B cell (primary cell): ENCODE measurements around the gene RAI14. TPM values are rescaled to one million over a fixed set of nuclear protein-coding genes. Genes with fewer than 3 reads are reported as not detected.
A peak's percentile ranks its signal among the peaks of the same experiment; 100 is the strongest.

ENCODE experiments used
- ATAC-seq: fragments of 200-7000 bp; cut with Tn5 transposase; one replicate; pipeline ENCODE4 v1.10.0; 2021; ENCODE audit warnings: low read depth, mild to moderate bottlenecking, moderate number of reproducible peaks, moderate library complexity
- CTCF ChIA-PET: fragments of 350-600 bp; sonication (Branson Sonifier 250); formaldehyde crosslinking; loops from one replicate; lab custom pipeline; 2021; ENCODE audit warnings: antibody characterized with exemption, inconsistent platforms; lab: Charles Lee
- POLR2A ChIA-PET: fragments of 350-600 bp; sonication (Branson Sonifier 250); formaldehyde crosslinking; loops from one replicate; lab custom pipeline; 2021; ENCODE audit warnings: antibody characterized with exemption; lab: Charles Lee
- DNase-seq: peaks from one replicate; pipeline ENCODE4 v3.0.0; 2013
- H2AFZ ChIP-seq: 2 replicates; pipeline ENCODE4 v1.6.1; 2012; ENCODE audit warnings: mild to moderate bottlenecking, low read depth, low read length; ENCODE audit not compliant: insufficient read depth, poor library complexity, severe bottlenecking
- H3K27ac ChIP-seq, 2 donors: 1 replicate in 1 of 2; 2 replicates in 1 of 2; pipeline ENCODE4 v1.5.1; 2012 to 2013; ENCODE audit warnings: low read length in 2 of 2, mild to moderate bottlenecking in 2 of 2, moderate library complexity in 1 of 2
- H3K27me3 ChIP-seq, 4 experiments: fragments of 200-600 bp in 1 of 4; sonication (generic) in 1 of 4; replicated peaks in 1 of 4; 1 replicate in 2 of 4; 2 replicates in 2 of 4; pipeline versions ENCODE4 v1.6.1 to v1.7.0; 2013 to 2016; ENCODE audit warnings: low read length in 3 of 4, mild to moderate bottlenecking in 2 of 4, mixed read lengths in 1 of 4, moderate library complexity in 1 of 4; ENCODE audit not compliant: insufficient read depth in 4 of 4, control insufficient read depth in 3 of 4; ENCODE audit errors: control extremely low read depth in 1 of 4
- H3K36me3 ChIP-seq, 2 experiments: replicated peaks in 1 of 2; 1 replicate in 1 of 2; 2 replicates in 1 of 2; pipeline versions ENCODE4 v1.6.1 to v1.7.1; 2013; ENCODE audit warnings: low read length in 1 of 2; ENCODE audit not compliant: insufficient read depth in 2 of 2, control insufficient read depth in 1 of 2; ENCODE audit errors: control extremely low read depth in 1 of 2, extremely low read depth in 1 of 2
- H3K4me1 ChIP-seq, 2 donors: fragments of 200-600 bp in 1 of 2; sonication (generic) in 1 of 2; 1 replicate in 1 of 2; 2 replicates in 1 of 2; pipeline versions ENCODE4 v1.5.1 to v1.6.1; 2013 to 2017; ENCODE audit warnings: low read length in 2 of 2; ENCODE audit not compliant: control insufficient read depth in 2 of 2, insufficient read depth in 2 of 2
- H3K4me2 ChIP-seq: replicated peaks from 2 replicates; pipeline ENCODE3; 2012; ENCODE audit warnings: mild to moderate bottlenecking, low read depth, low read length; ENCODE audit not compliant: poor library complexity, severe bottlenecking
- H3K4me3 ChIP-seq, 5 experiments: fragments of 200-600 bp in 1 of 5; sonication (generic) in 1 of 5; 1 replicate in 3 of 5; 2 replicates in 2 of 5; pipeline versions ENCODE4 v1.5.1 to v1.7.0; 2011 to 2016; ENCODE audit warnings: low read length in 4 of 5, mild to moderate bottlenecking in 4 of 5, low read depth in 2 of 5, control low read depth in 1 of 5, moderate library complexity in 1 of 5; ENCODE audit not compliant: insufficient read depth in 1 of 5; ENCODE audit errors: control extremely low read depth in 1 of 5, extremely low read depth in 1 of 5
- H3K79me2 ChIP-seq: fragments of 200-600 bp; sonication (generic); one replicate; pipeline ENCODE4 v1.6.0; 2016; ENCODE audit warnings: low read length; ENCODE audit not compliant: control insufficient read depth, insufficient read depth
- H3K9ac ChIP-seq: fragments of 200-600 bp; sonication (generic); 2 replicates; pipeline ENCODE4 v1.6.1; 2017; ENCODE audit warnings: mild to moderate bottlenecking, low read length, moderate library complexity
- H3K9me3 ChIP-seq, 3 donors: one replicate each; pipeline versions ENCODE4 v1.6.1 to v1.7.1; 2013; ENCODE audit warnings: low read length in 2 of 3; ENCODE audit not compliant: control insufficient read depth in 2 of 3, insufficient read depth in 1 of 3; ENCODE audit errors: control extremely low read depth in 1 of 3
- H4K20me1 ChIP-seq: 2 replicates; pipeline ENCODE4 v1.6.0; 2012; ENCODE audit warnings: mild to moderate bottlenecking, low read length; ENCODE audit not compliant: insufficient read depth, control insufficient read depth, poor library complexity, severe bottlenecking
- H3K27ac Mint-ChIP-seq: one replicate; pipeline ENCODE4 v1.8.0; 2021; ENCODE audit warnings: mixed read lengths
- H3K27me3 Mint-ChIP-seq: one replicate; pipeline ENCODE4 v1.8.0; 2021; ENCODE audit warnings: mixed read lengths
- H3K4me1 Mint-ChIP-seq: one replicate; pipeline ENCODE4 v1.8.0; 2021; ENCODE audit warnings: mixed read lengths
- H3K4me3 Mint-ChIP-seq: one replicate; pipeline ENCODE4 v1.8.0; 2021; ENCODE audit warnings: mixed read lengths
- H3K9me3 Mint-ChIP-seq: one replicate; pipeline ENCODE4 v1.8.0; 2022; ENCODE audit warnings: mixed read lengths; ENCODE audit not compliant: insufficient read depth
- CTCF ChIP-seq: fragments of 200-600 bp; IDR thresholded peaks from one replicate; pipeline ENCODE4 v1.8.0; 2022; ENCODE audit warnings: antibody characterized with exemption, mild to moderate bottlenecking
- EZH2 ChIP-seq: IDR thresholded peaks from 2 replicates; pipeline ENCODE4 v1.6.1; 2012; ENCODE audit warnings: borderline replicate concordance, low read depth, mild to moderate bottlenecking, moderate library complexity, low read length; ENCODE audit not compliant: insufficient read depth, poor library complexity, severe bottlenecking
- WGBS: methylation state at CpG from one replicate; pipeline ENCODE4 v1.1.5; 2013; ENCODE audit warnings: missing lambda C conversion rate; ENCODE audit not compliant: insufficient coverage; 5-methylcytosine and 5-hydroxymethylcytosine counted together
- intact Hi-C: fragments of 100-400 bp; cut with micrococcal nuclease; formaldehyde crosslinking; loops from one replicate; pipeline ENCODE4 v1.10.0; 2022
- polyA plus RNA-seq: library from polyadenylated mRNA; depleted of rRNA; stranded (reverse); fragments of >200 nt; gene quantifications from 2 replicates; pipeline ENCODE4 v1.2.3, GENCODE V29; 2012
- total RNA-seq, 2 donors: library from RNA; stranded (reverse); fragments of 120-200 nt in 1 of 2; gene quantifications; 1 replicate in 1 of 2; 2 replicates in 1 of 2; pipeline versions ENCODE4 v1.2.3 to v1.2.4, GENCODE V29; 2013 to 2022

The RAI14 gene
- total and polyA plus RNA-seq, 2 donors (not counting 1 experiment from before 2014, with no cell fraction given), result 0.55 to 1.9 TPM

GRCh38 chr5:34656700-34657273 lies 659 bp downstream of the RAI14 start:
- DNase-seq (peak; percentile 16), ATAC-seq (no peak)
- Mint-ChIP-seq H3K9me3 (no peaks in the 10 kb centered on the region), H3K27ac (no peak overlapping the region), H3K27me3 (peaks cover 50% of the 10 kb centered on the region), H3K4me1 (peaks cover 24% of the 10 kb centered on the region), H3K4me3 (peak overlapping the region; percentile 74)
- CTCF ChIA-PET, result interaction anchor here (1.2 kb wide), 1 partner anchor 242 kb away, joined by 6 read pairs; no protein-coding TSS in a partner anchor
- H3K4me3 ChIP-seq, result peak overlapping the region in 4 of 5 experiments; percentile 40 to 77 (median 58)
- TF ChIP-seq EZH2 (peak; percentile 60), CTCF (no peak)
- peaks cover 0 to 29% (median 12%) of the 10 kb centered on the region in 4 experiments for H3K27me3 ChIP-seq
- peaks cover 14 to 20% of the 10 kb centered on the region in 2 donors for H3K4me1 ChIP-seq
- POLR2A ChIA-PET, result interaction anchor here (1.2 kb wide), 1 partner anchor 182 kb away, joined by 3 read pairs; the partner anchor contains the start of gene TTC23L
- peak overlapping the region; percentile 73 for H2AFZ ChIP-seq
- intact Hi-C loops, result loop anchor here (5.0 to 10.0 kb wide), 2 partner anchors 181 to 238 kb away; partner anchors contain the start of gene TTC23L
- peak overlapping the region; percentile 73 for H3K9ac ChIP-seq
- no peaks in the 10 kb centered on the region for H3K36me3 ChIP-seq
- H4K20me1 ChIP-seq, result no peaks in the 10 kb centered on the region
- no peak overlapping the region for H3K27ac ChIP-seq
- H3K9me3 ChIP-seq, result peaks cover 0 to 6% (median 0%) of the 10 kb centered on the region in 3 donors
- no peaks in the 10 kb centered on the region for H3K79me2 ChIP-seq
- under 1% methylated on average over 51 of the region's 53 CpGs for WGBS
- peak overlapping the region; percentile 97 for H3K4me2 ChIP-seq
